Hepatocyte (in vitro differentiated cells): ENCODE results near the gene LRRK1. TPM values are rescaled to one million over a fixed set of nuclear protein-coding genes. Genes with fewer than 3 reads are reported as not detected.

Experiments
- DNase-seq: peaks from one replicate; pipeline ENCODE4 v3.0.0-alpha.2; 2016; ENCODE audit warnings: low spot score
- H2AFZ ChIP-seq: fragments of 200-600 bp; sonication (generic); 2 replicates; pipeline ENCODE4 v1.6.0; 2016; ENCODE audit warnings: antibody characterized with exemption, mild to moderate bottlenecking
- H3K27ac ChIP-seq: fragments of 200-600 bp; sonication (generic); 2 replicates; pipeline ENCODE4 v1.5.1; 2016; ENCODE audit warnings: mild to moderate bottlenecking
- H3K27me3 ChIP-seq: fragments of 200-600 bp; sonication (generic); 2 replicates; pipeline ENCODE4 v1.6.1; 2016
- H3K36me3 ChIP-seq: fragments of 200-600 bp; sonication (generic); replicated peaks from 2 replicates; pipeline ENCODE4 v1.5.1; 2016; ENCODE audit warnings: low read depth; ENCODE audit not compliant: insufficient read depth
- H3K4me1 ChIP-seq: fragments of 200-600 bp; sonication (generic); 2 replicates; pipeline ENCODE4 v1.5.1; 2016; ENCODE audit warnings: mild to moderate bottlenecking, moderate library complexity; ENCODE audit not compliant: insufficient read depth
- H3K4me2 ChIP-seq: fragments of 200-600 bp; sonication (generic); 2 replicates; pipeline ENCODE4 v1.6.0; 2016
- H3K4me3 ChIP-seq: fragments of 200-600 bp; sonication (generic); 2 replicates; pipeline ENCODE4 v1.5.1; 2016; ENCODE audit warnings: mild to moderate bottlenecking
- H3K79me2 ChIP-seq: fragments of 200-600 bp; sonication (generic); 2 replicates; pipeline ENCODE4 v1.6.0; 2017; ENCODE audit warnings: mild to moderate bottlenecking
- H3K9me2 ChIP-seq: fragments of 200-600 bp; sonication (generic); replicated peaks from 2 replicates; pipeline ENCODE4 v1.6.0; 2017; ENCODE audit warnings: mild to moderate bottlenecking; ENCODE audit not compliant: insufficient read depth
- H3K9me3 ChIP-seq: fragments of 200-600 bp; sonication (generic); 2 replicates; pipeline ENCODE4 v1.5.1; 2016; ENCODE audit warnings: low read depth, mild to moderate bottlenecking
- H4K20me1 ChIP-seq: fragments of 200-600 bp; sonication (generic); 2 replicates; pipeline ENCODE4 v1.6.0; 2016; ENCODE audit warnings: mild to moderate bottlenecking; ENCODE audit not compliant: insufficient read depth, poor library complexity, severe bottlenecking
- EZH2 ChIP-seq: fragments of 200-600 bp; sonication (generic); IDR thresholded peaks from 2 replicates; pipeline ENCODE4 v1.6.1; 2016; ENCODE audit warnings: antibody characterized with exemption, mild to moderate bottlenecking, borderline replicate concordance
- EZH2phosphoT487 ChIP-seq: fragments of 200-600 bp; sonication (generic); IDR thresholded peaks from one replicate; pipeline ENCODE4 v1.6.1; 2018; ENCODE audit warnings: antibody characterized with exemption, mild to moderate bottlenecking, low read depth, moderate library complexity; ENCODE audit not compliant: unreplicated experiment, severe bottlenecking
- WGBS: methylation state at CpG from one replicate; pipeline ENCODE4 v1.1.6; 2016; ENCODE audit warnings: low lambda C conversion rate; ENCODE audit errors: missing lambda C conversion rate; 5-methylcytosine and 5-hydroxymethylcytosine counted together
- polyA plus RNA-seq: library from polyadenylated mRNA; unstranded; fragments of >200 nt; fragmentation: Nextera tagmentation; extraction: Ambion mirVana; gene quantifications from 2 replicates; pipeline ENCODE4 v1.2.1, GENCODE V29; 2016
- total RNA-seq: library from RNA; depleted of rRNA; stranded (reverse); fragments of >200 nt; gene quantifications from 2 replicates; pipeline ENCODE4 v1.2.3, GENCODE V29; 2014
- TF ChIP-seq, protein P1 (sequence below): fragments of 200-600 bp; sonication (generic); IDR thresholded peaks from 2 replicates; pipeline ENCODE4 v1.5.1; 2016; ENCODE audit warnings: antibody characterized with exemption, mild to moderate bottlenecking; ENCODE audit not compliant: poor library complexity

The LRRK1 gene
- total and polyA plus RNA-seq, 2 experiments from 2014 or later = 2.1 TPM

DNA sequence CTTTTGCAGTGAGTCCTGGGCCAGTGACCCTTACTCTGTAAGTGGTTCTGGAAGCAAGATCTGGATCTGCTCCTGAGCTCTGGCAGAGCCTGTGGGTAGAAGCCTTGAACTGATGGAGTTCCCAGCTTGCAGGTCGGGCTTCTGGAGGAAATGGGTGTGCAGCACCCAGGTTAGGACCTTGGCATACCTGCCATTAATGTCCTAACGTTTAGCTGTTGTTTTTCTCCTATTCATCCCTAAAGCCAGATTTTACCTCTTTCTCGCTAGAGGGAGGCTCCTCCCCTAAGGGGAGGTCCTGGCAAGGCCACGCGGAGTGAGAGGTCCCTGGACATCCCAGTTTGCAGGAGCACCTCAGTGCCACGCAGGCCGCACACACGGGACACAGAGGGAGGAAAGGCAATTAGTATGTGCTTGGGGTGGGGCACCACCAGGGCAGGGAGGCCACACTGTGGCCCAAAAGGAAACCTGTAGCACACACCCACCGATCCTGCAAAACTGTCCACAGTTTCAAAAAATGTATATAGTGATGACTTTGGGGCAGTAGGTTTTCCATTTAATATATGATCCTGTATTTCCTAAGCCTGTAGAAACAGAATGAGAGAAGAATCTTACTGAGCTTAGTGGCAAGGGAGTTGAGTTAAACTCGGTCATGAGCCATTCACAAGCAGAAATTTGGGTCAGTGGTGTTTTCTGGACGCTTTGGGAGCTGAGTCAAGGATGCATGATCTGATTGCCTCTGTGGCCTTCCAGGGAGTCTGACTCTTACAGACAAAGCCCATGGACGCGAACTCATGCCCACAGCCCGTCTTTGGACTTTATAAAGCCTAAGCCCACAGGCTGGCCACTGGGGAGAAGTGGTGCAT, 148.7 kb downstream of the LRRK1 start:
- Histone ChIP-seq H3K27ac (peak overlapping the region; percentile 88), H3K9me3 (no peaks in the 10 kb centered on the region), H3K36me3 (no peaks in the 10 kb centered on the region), H4K20me1 (no peaks in the 10 kb centered on the region), H3K4me3 (no peak overlapping the region), H3K4me1 (peaks cover 24% of the 10 kb centered on the region), H3K27me3 (no peaks in the 10 kb centered on the region), H3K79me2 (no peaks in the 10 kb centered on the region), H3K4me2 (no peak overlapping the region), H2AFZ (no peak overlapping the region), H3K9me2 (no peaks in the 10 kb centered on the region)
- no peak for DNase-seq
- 90% methylated on average over 14 of the region's 14 CpGs for WGBS
- TF ChIP-seq EZH2phosphoT487 (no peak), EZH2 (no peak)
- TF ChIP-seq, protein P1, sequence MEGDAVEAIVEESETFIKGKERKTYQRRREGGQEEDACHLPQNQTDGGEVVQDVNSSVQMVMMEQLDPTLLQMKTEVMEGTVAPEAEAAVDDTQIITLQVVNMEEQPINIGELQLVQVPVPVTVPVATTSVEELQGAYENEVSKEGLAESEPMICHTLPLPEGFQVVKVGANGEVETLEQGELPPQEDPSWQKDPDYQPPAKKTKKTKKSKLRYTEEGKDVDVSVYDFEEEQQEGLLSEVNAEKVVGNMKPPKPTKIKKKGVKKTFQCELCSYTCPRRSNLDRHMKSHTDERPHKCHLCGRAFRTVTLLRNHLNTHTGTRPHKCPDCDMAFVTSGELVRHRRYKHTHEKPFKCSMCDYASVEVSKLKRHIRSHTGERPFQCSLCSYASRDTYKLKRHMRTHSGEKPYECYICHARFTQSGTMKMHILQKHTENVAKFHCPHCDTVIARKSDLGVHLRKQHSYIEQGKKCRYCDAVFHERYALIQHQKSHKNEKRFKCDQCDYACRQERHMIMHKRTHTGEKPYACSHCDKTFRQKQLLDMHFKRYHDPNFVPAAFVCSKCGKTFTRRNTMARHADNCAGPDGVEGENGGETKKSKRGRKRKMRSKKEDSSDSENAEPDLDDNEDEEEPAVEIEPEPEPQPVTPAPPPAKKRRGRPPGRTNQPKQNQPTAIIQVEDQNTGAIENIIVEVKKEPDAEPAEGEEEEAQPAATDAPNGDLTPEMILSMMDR = no peak

DNA sequence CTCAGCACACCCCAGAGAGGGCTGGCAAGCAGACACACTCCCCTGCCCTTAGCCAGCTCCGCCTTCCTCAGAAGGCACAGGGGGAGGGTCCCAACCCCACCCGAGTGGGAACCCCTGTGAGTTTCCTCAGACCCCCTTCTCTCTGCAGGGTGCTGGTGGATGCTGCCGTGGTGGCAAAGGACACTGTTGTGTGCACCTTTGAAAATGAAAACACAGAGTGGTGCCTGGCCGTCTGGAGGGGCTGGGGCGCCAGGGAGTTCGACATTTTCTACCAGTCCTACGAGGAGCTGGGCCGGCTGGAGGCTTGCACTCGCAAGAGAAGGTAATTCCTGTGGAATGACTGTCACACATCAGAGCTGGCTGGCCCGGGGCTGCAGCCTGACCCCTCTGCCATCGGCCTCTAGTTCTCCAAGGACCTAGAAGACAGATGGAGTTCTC, 149.4 kb downstream of the LRRK1 start:
- no peak overlapping the region for H2AFZ ChIP-seq
- H3K36me3 ChIP-seq = no peaks in the 10 kb centered on the region
- no peak for DNase-seq
- peaks cover 24% of the 10 kb centered on the region for H3K4me1 ChIP-seq
- H3K27me3 ChIP-seq = no peaks in the 10 kb centered on the region
- no peaks in the 10 kb centered on the region for H3K79me2 ChIP-seq
- H3K9me3 ChIP-seq = no peaks in the 10 kb centered on the region
- H4K20me1 ChIP-seq = no peaks in the 10 kb centered on the region
- WGBS = 46% methylated on average over 11 of the region's 11 CpGs
- H3K27ac ChIP-seq = peak overlapping the region; percentile 88
- H3K4me3 ChIP-seq = no peak overlapping the region
- H3K9me2 ChIP-seq = no peaks in the 10 kb centered on the region
- H3K4me2 ChIP-seq = no peak overlapping the region
- TF ChIP-seq, protein P1 = no peak
- no peak for TF ChIP-seq EZH2
- no peak for TF ChIP-seq EZH2phosphoT487

DNA sequence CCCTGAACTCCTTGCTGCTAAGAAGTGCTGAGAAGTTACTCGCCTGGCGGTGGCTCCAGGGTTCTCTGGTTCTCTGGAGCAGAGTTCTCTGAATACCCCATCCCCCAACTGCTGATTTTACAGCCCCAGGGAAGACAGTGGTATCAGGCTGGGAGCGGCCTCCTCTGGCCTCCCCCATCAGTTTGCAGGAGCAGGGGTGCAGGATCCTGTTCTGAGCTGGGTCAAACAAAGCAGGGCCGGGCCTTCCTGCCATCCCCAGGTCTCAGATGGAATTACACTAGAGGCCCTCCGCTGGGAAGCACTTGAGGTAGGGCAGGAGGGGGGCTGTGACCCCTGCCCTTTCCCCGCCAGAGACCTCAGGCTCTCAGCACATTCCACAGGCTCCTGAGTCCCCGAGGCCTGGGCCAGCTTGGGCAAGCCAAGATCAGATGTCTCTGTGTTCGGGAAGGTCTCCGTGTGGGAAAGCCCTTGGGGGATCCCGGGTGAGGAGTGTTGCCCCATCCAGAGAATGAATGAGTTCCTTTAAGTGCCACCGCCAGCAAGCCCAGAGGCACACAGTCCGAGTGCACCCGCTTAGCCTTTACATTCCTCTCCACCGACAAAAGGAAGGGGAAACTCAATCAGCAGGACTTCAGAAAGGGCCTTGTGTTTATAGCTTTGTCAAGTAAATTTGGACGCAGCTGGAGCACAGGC, 149.9 kb downstream of the LRRK1 start:
- WGBS = 36% methylated on average over 15 of the region's 15 CpGs
- no peak overlapping the region for H2AFZ ChIP-seq
- H3K27me3 ChIP-seq = no peaks in the 10 kb centered on the region
- no peaks in the 10 kb centered on the region for H3K36me3 ChIP-seq
- H3K9me3 ChIP-seq = no peaks in the 10 kb centered on the region
- H3K4me2 ChIP-seq = no peak overlapping the region
- no peaks in the 10 kb centered on the region for H4K20me1 ChIP-seq
- DNase-seq = peak; percentile 28
- H3K4me1 ChIP-seq = peaks cover 24% of the 10 kb centered on the region
- H3K27ac ChIP-seq = peak overlapping the region; percentile 88
- H3K9me2 ChIP-seq = no peaks in the 10 kb centered on the region
- H3K79me2 ChIP-seq = no peaks in the 10 kb centered on the region
- no peak for TF ChIP-seq EZH2phosphoT487
- TF ChIP-seq, protein P1 = peak; percentile 21
- no peak overlapping the region for H3K4me3 ChIP-seq
